GM21786 (cell line): ENCODE measurements around the gene KLHL28.

Experiments
- ATAC-seq: cut with Tn5 transposase; IDR thresholded peaks from one replicate; pipeline ENCODE4 v1.9.1; 2021; ENCODE audit not compliant: unreplicated experiment

KLHL28 gene

GRCh38 chr14:44961554-44962333 lies at the start of gene KLHL28, which contains the start of gene TOGARAM1:
KLHL28 (minus strand) TSS chr14:44961947; CDS start chr14:44945928, 16,019 bp downstream.
TOGARAM1 (plus strand) TSS chr14:44962190; CDS start chr14:44962422, 232 bp downstream.
- peak; percentile 88 for ATAC-seq

- ATAC-seq = no peak
Observed at GRCh38 chr14:45003924-45004323, 42.2 kb upstream of the KLHL28 start.

GRCh38 chr14:44995770-44996294 lies 34.1 kb upstream of the KLHL28 start:
- ATAC-seq = no peak

- no peak for ATAC-seq
Observed at GRCh38 chr14:44995196-44995595, 33.4 kb upstream of the KLHL28 start.

GRCh38 chr14:44990533-44990932 lies 28.8 kb upstream of the KLHL28 start:
- ATAC-seq = no peak

GRCh38 chr14:44989497-44990440 lies 28.0 kb upstream of the KLHL28 start:
- no peak for ATAC-seq

- no peak for ATAC-seq
Observed at GRCh38 chr14:44988694-44989093, 26.9 kb upstream of the KLHL28 start.

- no peak for ATAC-seq
Observed at GRCh38 chr14:44982594-44982993, 20.8 kb upstream of the KLHL28 start.

- no peak for ATAC-seq
Observed at GRCh38 chr14:44981198-44981597, 19.5 kb upstream of the KLHL28 start.

GRCh38 chr14:44979740-44980356 lies 18.1 kb upstream of the KLHL28 start:
- no peak for ATAC-seq

- ATAC-seq = no peak
Observed at GRCh38 chr14:44979273-44979672, 17.5 kb upstream of the KLHL28 start.

- no peak for ATAC-seq
Observed at GRCh38 chr14:44971459-44971858, 9.7 kb upstream of the KLHL28 start.

- ATAC-seq = no peak
Observed at GRCh38 chr14:44970907-44971306, 9.2 kb upstream of the KLHL28 start.

- no peak for ATAC-seq
Observed at GRCh38 chr14:44968714-44969113, 7.0 kb upstream of the KLHL28 start.

- ATAC-seq = no peak
Observed at GRCh38 chr14:44966601-44967336, 5.0 kb upstream of the KLHL28 start.

- no peak for ATAC-seq
Observed at GRCh38 chr14:44963775-44964380, 2.1 kb upstream of the KLHL28 start.

- no peak for ATAC-seq
Observed at GRCh38 chr14:44963044-44963528, 1.3 kb upstream of the KLHL28 start.

- ATAC-seq = peak; percentile 16
Observed at GRCh38 chr14:44962334-44963043, 742 bp upstream of the KLHL28 start.

- ATAC-seq = no peak
Observed at GRCh38 chr14:44961151-44961553, 595 bp downstream of the KLHL28 start.
